Head of caudate nucleus (tissue), 42 donors: Measurements from ENCODE around the gene REEP1.
"Not testable (repeated sequence)": the region's sequence is repeated elsewhere in the genome, so short reads cannot be mapped to it uniquely, and the experiment has no call there.

Experiments used
- DNase-seq, 42 donors: peaks; one replicate each; pipeline versions ENCODE4 v3.0.0 to v3.0.0-alpha.2; 2020 to 2021; ENCODE audit warnings: mixed read lengths in 7 of 42
- intact Hi-C: fragments of 100-400 bp; cut with DNase I; formaldehyde crosslinking; loops from one replicate; pipeline ENCODE4 v1.15.0; 2022

The REEP1 gene

GRCh38 chr2:86258106-86258505 lies 79.3 kb downstream of the REEP1 start:
- no peak for DNase-seq
- intact Hi-C loops: no loop called here

- DNase-seq: no peak
- intact Hi-C loops: no loop called here
Observed at GRCh38 chr2:86256982-86257381, 80.4 kb downstream of the REEP1 start.

- intact Hi-C loops: no loop called here
- DNase-seq: no peak
Observed at GRCh38 chr2:86256300-86256699, 81.1 kb downstream of the REEP1 start.

GRCh38 chr2:86254576-86255538 lies 82.6 kb downstream of the REEP1 start:
- intact Hi-C loops: no loop called here
- DNase-seq: peak in 5 of 42 donors; percentile 10 to 50 (median 20)

- intact Hi-C loops: no loop called here
Observed at GRCh38 chr2:86253424-86253823, 84.0 kb downstream of the REEP1 start.

DNA sequence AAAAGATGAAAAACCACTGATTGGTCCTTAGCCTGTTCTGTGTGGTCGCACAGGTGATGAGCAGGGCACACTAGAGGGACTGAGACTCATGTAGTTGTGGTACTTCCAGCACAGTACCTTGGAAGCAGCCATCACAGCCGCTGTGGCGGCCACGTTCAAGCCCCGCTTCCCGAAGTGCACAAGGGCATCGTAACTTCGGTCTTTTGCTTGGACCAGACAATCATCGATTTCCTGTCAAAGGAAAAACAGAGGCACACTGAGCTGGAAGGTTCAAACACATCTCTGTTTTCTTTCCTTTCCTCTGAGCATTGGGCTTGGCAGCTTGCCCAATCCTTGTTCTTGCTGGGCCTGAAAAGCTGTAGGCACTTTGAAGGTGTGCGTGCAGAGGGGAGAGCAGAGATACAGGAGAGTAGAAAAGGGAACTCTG lies 85.6 kb downstream of the REEP1 start:
- no peak for DNase-seq
- intact Hi-C loops: no loop called here

More at GRCh38 chr2:86253424-86253823, 84.0 kb downstream of the REEP1 start:
- DNase-seq: no peak

DNA sequence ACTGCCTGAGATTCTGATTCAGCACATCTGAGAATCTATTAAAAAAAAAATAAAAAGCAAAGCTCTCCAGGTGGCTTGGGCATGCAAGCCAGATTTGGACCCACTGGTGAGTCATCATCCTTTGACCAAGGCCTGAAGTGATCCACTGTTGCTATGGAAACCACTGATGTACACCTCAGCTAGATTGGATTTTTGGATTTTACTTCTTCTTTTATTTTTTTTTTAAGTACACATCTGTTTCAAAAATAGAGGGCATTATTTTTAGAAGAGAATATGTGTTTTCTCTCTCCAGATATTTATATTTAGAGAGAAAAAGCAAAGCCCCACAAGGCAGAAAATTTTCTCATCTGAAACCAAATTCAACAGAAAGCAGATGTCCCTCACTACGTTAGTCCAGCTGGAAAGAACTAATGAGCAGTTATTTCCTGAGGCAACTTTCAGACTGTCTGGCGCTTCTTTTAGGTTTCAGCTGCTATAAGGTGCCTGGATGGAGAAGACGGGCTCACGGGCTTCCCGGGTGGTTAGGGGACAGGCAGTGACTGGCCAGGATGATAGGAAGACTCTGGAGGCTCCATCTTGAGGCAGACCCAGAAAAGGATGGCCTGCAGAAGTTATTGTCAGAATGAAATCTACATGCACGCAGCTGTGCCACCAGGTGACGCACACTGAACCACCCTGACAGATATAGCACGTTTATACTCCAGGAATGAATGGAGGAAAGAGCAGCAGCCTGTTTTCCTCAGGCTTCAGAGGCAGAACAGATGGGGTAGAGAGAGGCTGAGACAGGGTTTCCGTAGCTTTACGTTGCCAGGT lies 87.6 kb downstream of the REEP1 start:
- peak in 30 of 42 donors; percentile 16 to 73 (median 42) for DNase-seq
- intact Hi-C loops: no loop called here

GRCh38 chr2:86249176-86249575 lies 88.2 kb downstream of the REEP1 start:
- intact Hi-C loops: no loop called here
- no peak for DNase-seq

- intact Hi-C loops, DNase-seq: not testable (repeated sequence)
Observed at GRCh38 chr2:86245222-86245621, 92.2 kb downstream of the REEP1 start.

GRCh38 chr2:86244781-86245180 lies 92.6 kb downstream of the REEP1 start:
- DNase-seq, intact Hi-C loops: not testable (repeated sequence)

- no peak for DNase-seq
- intact Hi-C loops: no loop called here
Observed at GRCh38 chr2:86243950-86244733, 93.3 kb downstream of the REEP1 start.

- intact Hi-C loops: no loop called here
- DNase-seq: no peak
Observed at GRCh38 chr2:86243272-86243671, 94.2 kb downstream of the REEP1 start.

DNA sequence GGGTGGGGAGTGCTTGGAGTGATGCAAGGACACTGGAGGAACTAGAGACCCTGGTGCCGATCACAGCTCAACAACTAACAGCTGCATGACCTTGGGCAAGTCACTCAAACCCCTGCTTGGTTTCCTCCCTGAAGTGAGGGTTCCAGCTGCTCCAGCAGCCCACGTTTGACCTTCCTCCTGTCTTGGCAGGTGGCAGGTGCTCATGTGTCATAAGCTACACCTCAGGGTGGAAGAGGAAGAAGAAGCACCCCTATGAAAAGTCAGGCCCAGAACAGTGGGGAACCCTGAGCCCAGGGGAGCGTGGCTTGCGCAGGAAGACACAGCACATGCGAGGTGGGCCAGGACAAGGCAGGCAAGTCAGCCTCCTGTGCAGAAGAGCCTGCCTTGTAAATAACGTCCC lies 95.8 kb downstream of the REEP1 start:
- intact Hi-C loops: no loop called here
- DNase-seq: no peak

- DNase-seq: no peak
- intact Hi-C loops: no loop called here
Observed at GRCh38 chr2:86240251-86240650, 97.2 kb downstream of the REEP1 start.

DNA sequence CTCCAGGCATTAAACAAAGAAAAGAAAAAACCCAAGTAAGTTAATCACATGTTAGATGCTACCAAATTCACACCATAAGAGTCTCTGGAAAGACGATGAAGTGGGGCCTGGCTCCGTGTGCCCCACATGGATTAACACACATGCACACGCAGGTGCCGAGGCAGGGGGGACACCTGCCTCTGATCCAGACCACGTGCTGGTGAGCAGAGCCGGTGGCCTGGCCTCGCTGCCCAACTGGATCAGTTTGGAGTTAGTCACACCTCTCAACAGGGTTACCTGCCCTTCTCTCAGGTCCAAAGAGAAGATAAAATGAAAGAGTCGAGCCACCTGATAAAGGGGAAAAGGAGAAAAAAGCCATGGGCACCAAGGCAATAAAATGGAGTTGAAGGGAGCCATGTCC lies 97.7 kb downstream of the REEP1 start:
- intact Hi-C loops: no loop called here
- DNase-seq: no peak

DNA sequence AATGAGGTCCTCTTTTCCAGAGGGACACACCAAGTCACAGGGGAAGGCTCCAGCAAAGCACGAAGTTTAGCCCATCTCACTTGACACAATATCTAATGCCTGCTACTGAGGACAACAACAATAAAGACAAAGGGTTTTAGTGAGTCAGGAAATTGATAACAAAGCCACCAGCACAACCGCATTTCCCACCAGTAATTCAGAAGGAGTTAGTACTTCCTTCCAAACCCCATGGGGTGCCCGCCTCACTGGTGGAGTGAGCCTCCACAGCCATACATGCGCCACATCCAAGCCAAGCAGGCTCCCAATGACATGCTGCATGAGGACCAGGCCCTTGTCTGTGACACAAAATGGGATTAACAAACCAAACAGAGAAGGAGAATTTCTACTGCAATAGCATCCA lies 98.1 kb downstream of the REEP1 start:
- intact Hi-C loops: no loop called here
- no peak for DNase-seq

- intact Hi-C loops: no loop called here
- DNase-seq: no peak
Observed at GRCh38 chr2:86238354-86238753, 99.1 kb downstream of the REEP1 start.

- intact Hi-C loops: no loop called here
Observed at GRCh38 chr2:86237172-86237571, 100.3 kb downstream of the REEP1 start.

More at GRCh38 chr2:86237172-86237571, 100.3 kb downstream of the REEP1 start:
- no peak for DNase-seq
